Mesothelial cell of epicardium (in vitro differentiated cells): ENCODE measurements around the gene POC1B. TPM values are rescaled to one million over a fixed set of nuclear protein-coding genes. Genes with fewer than 3 reads are reported as not detected.

ENCODE experiments used
- DNase-seq, 2 experiments: peaks; one replicate each; pipeline ENCODE4 v3.0.0; 2021; ENCODE audit warnings: low spot score in 2 of 2; ENCODE audit not compliant: unreplicated experiment in 2 of 2
- H3K27ac Mint-ChIP-seq: 2 replicates; pipeline ENCODE4 v1.8.0; 2021; ENCODE audit warnings: mixed read lengths
- H3K27me3 Mint-ChIP-seq: 2 replicates; pipeline ENCODE4 v1.8.0; 2021; ENCODE audit warnings: low read depth, mixed read lengths
- H3K36me3 Mint-ChIP-seq: 2 replicates; pipeline ENCODE4 v1.8.0; 2021; ENCODE audit warnings: mixed read lengths
- H3K4me1 Mint-ChIP-seq: 2 replicates; pipeline ENCODE4 v1.8.0; 2021; ENCODE audit warnings: mixed read lengths
- H3K4me3 Mint-ChIP-seq: 2 replicates; pipeline ENCODE4 v1.8.0; 2021; ENCODE audit warnings: mild to moderate bottlenecking, moderate library complexity, mixed read lengths
- H3K9me3 Mint-ChIP-seq: 2 replicates; pipeline ENCODE4 v1.8.0; 2021; ENCODE audit warnings: mixed read lengths
- total RNA-seq: library from RNA; stranded (reverse); gene quantifications from 3 replicates; pipeline ENCODE4 v1.2.1, GENCODE V29; 2021
- TF ChIP-seq, protein P1 (sequence below): fragments of 200-600 bp; sonication (generic); IDR thresholded peaks from one replicate; pipeline ENCODE4 v1.5.0; 2021; ENCODE audit warnings: antibody characterized with exemption; ENCODE audit not compliant: unreplicated experiment

Gene POC1B
- total RNA-seq, 1 donor from 2014 or later, result 12.1 TPM

DNA sequence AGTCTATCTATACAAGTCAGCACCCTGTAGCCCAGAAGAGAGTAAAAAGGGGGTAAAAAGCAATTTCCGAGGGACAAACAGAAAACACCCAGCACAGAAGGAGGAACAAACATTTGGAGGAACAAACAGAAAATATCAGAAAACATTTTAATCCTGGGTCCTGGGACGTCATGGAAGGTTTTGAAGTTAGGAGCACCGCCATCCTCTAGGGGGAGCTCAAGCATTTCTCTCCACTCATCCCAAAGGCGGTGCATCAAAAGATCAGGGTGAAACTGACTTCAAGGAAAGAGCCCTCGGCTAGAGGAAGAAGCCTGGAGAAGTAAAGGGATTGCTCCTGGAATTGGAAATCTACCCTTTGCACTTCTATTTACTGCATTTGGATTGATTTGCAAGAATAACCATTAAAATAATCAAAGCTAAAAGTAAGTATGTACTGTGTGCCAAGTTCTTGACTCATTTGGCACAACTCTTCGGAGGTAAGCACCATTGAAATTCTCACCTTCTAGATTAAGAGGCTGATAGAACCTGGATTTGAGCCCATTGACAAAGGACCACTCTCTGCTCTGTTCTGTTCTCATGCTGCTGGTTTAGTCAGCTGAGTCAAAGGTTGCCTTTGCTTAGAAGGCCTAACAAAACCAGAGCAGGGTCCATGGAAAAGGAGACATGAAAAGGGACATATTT, 17.2 kb upstream of the POC1B start:
- TF ChIP-seq, protein P1, sequence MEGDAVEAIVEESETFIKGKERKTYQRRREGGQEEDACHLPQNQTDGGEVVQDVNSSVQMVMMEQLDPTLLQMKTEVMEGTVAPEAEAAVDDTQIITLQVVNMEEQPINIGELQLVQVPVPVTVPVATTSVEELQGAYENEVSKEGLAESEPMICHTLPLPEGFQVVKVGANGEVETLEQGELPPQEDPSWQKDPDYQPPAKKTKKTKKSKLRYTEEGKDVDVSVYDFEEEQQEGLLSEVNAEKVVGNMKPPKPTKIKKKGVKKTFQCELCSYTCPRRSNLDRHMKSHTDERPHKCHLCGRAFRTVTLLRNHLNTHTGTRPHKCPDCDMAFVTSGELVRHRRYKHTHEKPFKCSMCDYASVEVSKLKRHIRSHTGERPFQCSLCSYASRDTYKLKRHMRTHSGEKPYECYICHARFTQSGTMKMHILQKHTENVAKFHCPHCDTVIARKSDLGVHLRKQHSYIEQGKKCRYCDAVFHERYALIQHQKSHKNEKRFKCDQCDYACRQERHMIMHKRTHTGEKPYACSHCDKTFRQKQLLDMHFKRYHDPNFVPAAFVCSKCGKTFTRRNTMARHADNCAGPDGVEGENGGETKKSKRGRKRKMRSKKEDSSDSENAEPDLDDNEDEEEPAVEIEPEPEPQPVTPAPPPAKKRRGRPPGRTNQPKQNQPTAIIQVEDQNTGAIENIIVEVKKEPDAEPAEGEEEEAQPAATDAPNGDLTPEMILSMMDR, result peak; percentile 81
- Mint-ChIP-seq H3K36me3 (no peaks in the 10 kb centered on the region), H3K4me1 (peaks cover 37% of the 10 kb centered on the region), H3K27ac (no peak overlapping the region), H3K9me3 (no peaks in the 10 kb centered on the region), H3K27me3 (no peaks in the 10 kb centered on the region), H3K4me3 (no peak overlapping the region)
- peak in 1 of 2 experiments; percentile 73 for DNase-seq

DNA sequence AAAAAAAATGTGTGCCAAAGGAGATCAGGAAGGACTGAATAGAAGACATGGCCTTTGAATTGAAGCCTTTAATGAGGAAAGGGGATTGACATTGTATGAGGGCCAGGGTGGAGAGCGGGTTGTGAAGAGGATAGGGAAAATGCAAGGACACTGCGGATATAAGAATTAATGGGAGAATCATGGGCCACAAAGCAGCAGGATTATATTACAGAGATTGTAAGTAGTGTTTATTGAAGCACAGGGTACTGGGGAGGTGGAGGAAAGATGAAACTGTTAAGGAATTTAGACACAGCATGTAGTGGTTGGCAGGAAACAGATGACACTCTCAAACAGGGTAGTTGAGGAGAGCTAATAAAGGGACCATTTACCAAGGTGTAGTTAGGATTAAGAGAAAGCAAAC, 16.4 kb upstream of the POC1B start:
- no peak for DNase-seq
- no peak overlapping the region for H3K4me3 Mint-ChIP-seq
- H3K27ac Mint-ChIP-seq, result no peak overlapping the region
- peaks cover 37% of the 10 kb centered on the region for H3K4me1 Mint-ChIP-seq
- no peaks in the 10 kb centered on the region for H3K27me3 Mint-ChIP-seq
- no peaks in the 10 kb centered on the region for H3K9me3 Mint-ChIP-seq
- TF ChIP-seq, protein P1, result no peak
- H3K36me3 Mint-ChIP-seq, result no peaks in the 10 kb centered on the region

GRCh38 chr12:89540586-89540985, 14.7 kb upstream of the POC1B start:
- no peak overlapping the region for H3K4me3 Mint-ChIP-seq
- H3K4me1 Mint-ChIP-seq, result peaks cover 37% of the 10 kb centered on the region
- H3K27me3 Mint-ChIP-seq, result no peaks in the 10 kb centered on the region
- no peaks in the 10 kb centered on the region for H3K36me3 Mint-ChIP-seq
- no peak for DNase-seq
- no peaks in the 10 kb centered on the region for H3K9me3 Mint-ChIP-seq
- TF ChIP-seq, protein P1, result no peak
- H3K27ac Mint-ChIP-seq, result no peak overlapping the region

DNA sequence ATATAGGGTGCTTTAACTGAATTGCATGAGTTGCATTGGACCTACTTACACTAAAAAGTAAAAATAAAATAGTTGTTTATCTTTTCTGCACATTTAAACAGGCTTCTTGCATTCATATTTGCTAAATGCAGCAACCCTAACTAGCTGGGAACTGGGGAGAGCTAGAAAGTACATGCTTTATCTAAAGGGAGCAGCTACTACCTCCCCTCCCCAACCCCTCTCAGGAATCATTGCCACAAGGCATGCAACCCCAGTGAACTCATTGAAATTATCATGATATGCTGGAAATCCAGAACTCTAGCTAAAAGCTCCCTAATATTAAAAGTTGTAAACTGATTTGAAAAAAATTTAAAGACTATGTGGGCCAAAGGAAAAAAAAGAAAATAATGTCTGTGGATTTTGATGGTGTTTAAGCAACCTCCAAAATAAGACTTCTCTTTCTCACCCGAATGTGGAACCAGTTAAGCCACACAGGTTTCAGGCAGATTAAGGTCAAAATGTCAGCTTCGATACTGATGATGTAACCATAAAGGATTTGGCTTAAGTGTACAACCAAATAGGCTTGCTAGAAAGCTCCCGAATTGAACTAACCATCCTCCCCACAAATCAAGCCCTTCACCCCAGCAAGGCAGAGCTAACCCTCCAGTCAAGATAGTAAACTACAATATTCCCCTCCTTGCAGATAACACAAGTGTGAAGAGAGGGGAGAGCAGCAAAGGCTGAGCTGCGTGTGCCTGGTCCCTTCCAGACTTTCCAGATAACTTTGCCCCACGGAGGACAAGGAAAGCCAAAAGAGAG, 13.8 kb upstream of the POC1B start:
- Mint-ChIP-seq H3K27me3 (no peaks in the 10 kb centered on the region), H3K4me1 (peaks cover 30% of the 10 kb centered on the region), H3K27ac (no peak overlapping the region), H3K4me3 (no peak overlapping the region), H3K9me3 (no peaks in the 10 kb centered on the region), H3K36me3 (no peaks in the 10 kb centered on the region)
- DNase-seq, result no peak
- TF ChIP-seq, protein P1, result no peak

DNA sequence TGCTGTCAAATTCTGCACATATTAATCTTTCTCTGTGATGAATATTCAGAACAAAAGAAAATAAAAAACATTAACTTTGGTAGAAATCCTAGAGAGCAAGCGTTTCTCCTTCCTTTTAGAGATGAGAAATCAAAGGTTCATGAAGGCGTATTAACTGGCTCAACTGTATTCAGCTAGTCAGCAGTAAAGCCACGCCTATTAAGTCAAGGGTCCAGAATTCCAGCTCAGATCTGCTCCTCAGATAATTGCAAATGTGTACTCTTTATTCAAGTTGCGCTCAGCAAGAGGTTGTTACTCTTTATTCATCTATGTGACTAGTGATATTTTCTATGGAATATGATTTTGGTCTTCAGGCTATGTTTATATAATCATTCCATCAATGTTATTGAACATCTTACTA, 13.1 kb upstream of the POC1B start:
- Mint-ChIP-seq H3K4me3 (no peak overlapping the region), H3K27me3 (no peaks in the 10 kb centered on the region), H3K36me3 (no peaks in the 10 kb centered on the region), H3K27ac (no peak overlapping the region), H3K4me1 (peaks cover 27% of the 10 kb centered on the region), H3K9me3 (no peaks in the 10 kb centered on the region)
- TF ChIP-seq, protein P1, result no peak
- no peak for DNase-seq
